HCT116 (cell line): ENCODE results near the gene RHOG.

Source experiments
- CBX3 ChIP-seq: IDR thresholded peaks from 2 replicates; pipeline ENCODE4 v1.6.1; 2012; ENCODE audit warnings: low read depth
- CTCF ChIP-seq, 3 experiments: fragments of 200-600 bp in 1 of 3; sonication (generic) in 1 of 3; IDR thresholded peaks in 2 of 3; conservative IDR thresholded peaks in 1 of 3; 2 replicates each; pipeline ENCODE4 v1.5.1; 2012 to 2017; ENCODE audit warnings: low read depth in 2 of 3, low read length in 2 of 3, antibody characterized with exemption in 1 of 3, borderline replicate concordance in 1 of 3, control low read depth in 1 of 3, mild to moderate bottlenecking in 1 of 3, mixed read lengths in 1 of 3, mixed run types in 1 of 3, moderate library complexity in 1 of 3; ENCODE audit not compliant: insufficient read depth in 1 of 3
- EZH2 ChIP-seq: fragments of 200-600 bp; sonication (generic); IDR thresholded peaks from 2 replicates; pipeline ENCODE4 v1.6.1; 2017; ENCODE audit warnings: antibody characterized with exemption, mixed run types
- POLR2A ChIP-seq: IDR thresholded peaks from 2 replicates; pipeline ENCODE4 v1.7.0; 2011; ENCODE audit warnings: borderline replicate concordance; ENCODE audit not compliant: insufficient read depth, insufficient read length; ENCODE audit errors: extremely low read depth
- POLR2AphosphoS5 ChIP-seq: IDR thresholded peaks from 2 replicates; pipeline ENCODE4 v1.6.1; 2011; ENCODE audit warnings: mild to moderate bottlenecking, low read depth, low read length, moderate library complexity
- ZNF274 ChIP-seq: fragments of 200-500 bp; sonication (Bioruptor generic); IDR thresholded peaks from 2 replicates; pipeline ENCODE4 v1.6.1; 2014; ENCODE audit warnings: mild to moderate bottlenecking, low read depth, low read length, inconsistent platforms

DNA sequence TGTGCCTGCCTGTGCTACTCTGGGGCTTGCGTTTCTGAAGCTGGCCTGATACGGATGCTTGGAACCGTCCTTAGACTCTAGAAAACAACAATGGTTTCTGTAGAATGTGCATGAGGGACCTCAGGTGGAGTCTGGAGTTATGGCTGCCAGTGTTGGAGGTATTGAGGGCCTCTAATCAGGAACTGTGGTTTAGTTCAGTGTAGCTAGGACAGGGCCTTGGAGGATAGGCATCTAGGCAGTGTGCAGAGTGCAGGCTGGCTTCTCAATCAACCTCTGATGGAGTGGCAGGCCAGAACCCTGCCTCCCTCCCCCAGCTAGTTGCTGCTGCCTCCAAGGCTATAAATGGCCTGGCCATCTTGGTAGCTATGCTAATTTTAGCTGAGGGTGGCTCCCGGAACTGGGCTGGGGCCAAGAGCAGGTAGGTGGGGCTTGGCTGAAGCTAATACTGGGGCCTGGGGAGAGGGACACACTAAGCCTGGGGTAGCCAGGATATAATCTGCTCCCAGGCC, 18.7 kb upstream of the RHOG start:
- no peak for TF ChIP-seq ZNF274
- TF ChIP-seq CTCF (IDR thresholded peaks at IDR 0.05 in 2 of 3, conservative IDR thresholded peaks at IDR 0.05 in 1 of 3; ENCODE audit: borderline replicate concordance in 1 of 3, insufficient read depth in 1 of 3, low read depth in 2 of 3, low read length in 2 of 3): no peak
- TF ChIP-seq POLR2AphosphoS5: no peak
- no peak for TF ChIP-seq CBX3
- no peak for TF ChIP-seq POLR2A
- no peak for TF ChIP-seq EZH2
